HCT116 (cell line): ENCODE data around the gene SYNDIG1. TPM values are rescaled to one million over a fixed set of nuclear protein-coding genes. Genes with fewer than 3 reads are reported as not detected.

Experiments used
- ATAC-seq: fragments of 200-7000 bp; cut with Tn5 transposase; 2 replicates; pipeline ENCODE4 v1.9.1; 2020; ENCODE audit warnings: mild to moderate bottlenecking, moderate library complexity
- BruUV-seq: library from RNA; stranded (reverse); fragments of 400-500 nt; replicated peaks from 2 replicates; lab custom pipeline; 2021; lab: Mats Ljungman, UMichigan
- CTCF ChIA-PET: fragments of 300-600 bp; sonication (Branson Sonifier 250); formaldehyde crosslinking; loops from one replicate; lab custom pipeline; 2021; ENCODE audit warnings: antibody characterized with exemption; lab: Charles Lee
- POLR2A ChIA-PET: fragments of 300-600, 350-600 bp; sonication (Branson Sonifier 250); formaldehyde crosslinking; loops from one replicate; lab custom pipeline; 2021; ENCODE audit warnings: antibody characterized with exemption; lab: Charles Lee
- RAD21 ChIA-PET, 2 experiments: fragments of 300-600 bp; sonication (Branson Sonifier 250); formaldehyde crosslinking; loops; one replicate each; lab custom pipeline; 2023; ENCODE audit warnings: low total read pairs in 2 of 2; ENCODE audit not compliant: uncharacterized antibody in 2 of 2, unreplicated experiment in 2 of 2, low non-redundant PET in 1 of 2; lab: Charles Lee
- DNase-seq: peaks from one replicate; pipeline ENCODE4 v3.0.0-alpha.2; 2010; ENCODE audit warnings: low read depth, low spot score
- H2AFZ ChIP-seq: fragments of 200-600 bp; shearing (Covaris generic), sonication (generic); 2 replicates; pipeline ENCODE4 v1.6.1; 2017; ENCODE audit warnings: low read depth, mixed run types, mixed read lengths, antibody characterized with exemption, low read length; ENCODE audit not compliant: poor library complexity, severe bottlenecking
- H3K27ac ChIP-seq: 2 replicates; pipeline ENCODE4 v1.5.1; 2012; ENCODE audit warnings: low read depth, low read length
- H3K27me3 ChIP-seq: fragments of 200-600 bp; sonication (generic); 2 replicates; pipeline ENCODE4 v1.6.1; 2016; ENCODE audit warnings: mixed run types, low read length, mixed read lengths; ENCODE audit not compliant: insufficient read depth
- H3K36me3 ChIP-seq, 2 experiments: fragments of 200-500 bp in 1 of 2; fragments of 200-600 bp in 1 of 2; sonication (Bioruptor generic) in 1 of 2; sonication (generic) in 1 of 2; 2 replicates each; pipeline versions ENCODE4 v1.5.1 to v1.6.1; 2014 to 2016; ENCODE audit warnings: low read length in 2 of 2, inconsistent platforms in 1 of 2, mixed read lengths in 1 of 2, mixed run types in 1 of 2; ENCODE audit not compliant: insufficient read depth in 2 of 2, control insufficient read depth in 1 of 2
- H3K4me1 ChIP-seq, 2 experiments: fragments of 200-600 bp in 1 of 2; sonication (generic) in 1 of 2; 2 replicates each; pipeline versions ENCODE4 v1.5.1 to v1.6.1; 2012 to 2017; ENCODE audit warnings: low read length in 2 of 2, inconsistent platforms in 1 of 2, mild to moderate bottlenecking in 1 of 2, mixed read lengths in 1 of 2, mixed run types in 1 of 2, moderate library complexity in 1 of 2; ENCODE audit not compliant: insufficient read depth in 2 of 2, control insufficient read depth in 1 of 2
- H3K4me2 ChIP-seq: fragments of 200-600 bp; sonication (generic); 2 replicates; pipeline ENCODE4 v1.6.1; 2017; ENCODE audit warnings: mixed run types, low read length, mixed read lengths
- H3K4me3 ChIP-seq, 2 experiments: fragments of 200-600 bp in 1 of 2; sonication (generic) in 1 of 2; replicated peaks in 1 of 2; 2 replicates each; pipeline ENCODE4 v1.5.1; 2011 to 2016; ENCODE audit warnings: low read length in 2 of 2, control low read depth in 1 of 2, low read depth in 1 of 2, mild to moderate bottlenecking in 1 of 2, mixed read lengths in 1 of 2, mixed run types in 1 of 2
- H3K79me2 ChIP-seq: fragments of 200-600 bp; sonication (generic); 2 replicates; pipeline ENCODE4 v1.6.1; 2017; ENCODE audit warnings: mild to moderate bottlenecking, mixed run types, low read length, moderate library complexity, mixed read lengths; ENCODE audit not compliant: insufficient read depth
- H3K9ac ChIP-seq: fragments of 200-600 bp; sonication (generic); 2 replicates; pipeline ENCODE4 v1.6.1; 2016; ENCODE audit warnings: low read length, mixed read lengths
- H3K9me2 ChIP-seq: fragments of 200-600 bp; sonication (generic), shearing (Covaris generic); 2 replicates; pipeline ENCODE4 v1.6.1; 2017; ENCODE audit warnings: mixed run types, mild to moderate bottlenecking, moderate library complexity; ENCODE audit not compliant: insufficient read depth
- H3K9me3 ChIP-seq, 2 experiments: fragments of 200-500 bp in 1 of 2; fragments of 200-600 bp in 1 of 2; sonication (Bioruptor generic) in 1 of 2; sonication (generic) in 1 of 2; 2 replicates each; pipeline ENCODE4 v1.6.1; 2014 to 2017; ENCODE audit warnings: low read length in 2 of 2, mixed read lengths in 2 of 2, inconsistent platforms in 1 of 2, low read depth in 1 of 2, mild to moderate bottlenecking in 1 of 2, mixed run types in 1 of 2, moderate library complexity in 1 of 2; ENCODE audit not compliant: control insufficient read depth in 1 of 2, insufficient read depth in 1 of 2
- H4K20me1 ChIP-seq: fragments of 200-600 bp; sonication (generic), shearing (Covaris generic); 2 replicates; pipeline ENCODE4 v1.6.1; 2017; ENCODE audit warnings: mixed run types, mild to moderate bottlenecking, moderate library complexity; ENCODE audit not compliant: insufficient read depth
- CBX3 ChIP-seq: IDR thresholded peaks from 2 replicates; pipeline ENCODE4 v1.6.1; 2012; ENCODE audit warnings: low read depth
- FOSL1 ChIP-seq: IDR thresholded peaks from 2 replicates; pipeline ENCODE4 v1.6.1; 2012; ENCODE audit warnings: low read depth
- RAD21 ChIP-seq: IDR thresholded peaks from 2 replicates; pipeline ENCODE4 v1.6.1; 2012; ENCODE audit warnings: low read depth, mild to moderate bottlenecking
- SP1 ChIP-seq: IDR thresholded peaks from 2 replicates; pipeline ENCODE4 v1.6.1; 2012; ENCODE audit warnings: low read depth
- intact Hi-C: fragments of 100-400 bp; cut with micrococcal nuclease; formaldehyde crosslinking; loops from 2 replicates; pipeline ENCODE4 v1.10.0; 2022
- total RNA-seq: library from RNA; stranded (reverse); gene quantifications from one replicate; pipeline ENCODE4 v1.2.1, GENCODE V29; 2021; ENCODE audit not compliant: unreplicated experiment
- TF ChIP-seq, protein P1 (sequence below): IDR thresholded peaks from 2 replicates; pipeline ENCODE4 v1.6.1; 2011; ENCODE audit warnings: mild to moderate bottlenecking, low read length, moderate library complexity; ENCODE audit not compliant: insufficient replicate concordance; ENCODE audit errors: extremely low read depth
- TF ChIP-seq, protein P2 (sequence below): IDR thresholded peaks from 2 replicates; pipeline ENCODE4 v1.6.1; 2012
- TF ChIP-seq, protein P3 (sequence below): IDR thresholded peaks from 2 replicates; pipeline ENCODE4 v1.6.1; 2012

SYNDIG1 gene
- total RNA-seq, 1 experiment from 2014 or later: not detected

DNA sequence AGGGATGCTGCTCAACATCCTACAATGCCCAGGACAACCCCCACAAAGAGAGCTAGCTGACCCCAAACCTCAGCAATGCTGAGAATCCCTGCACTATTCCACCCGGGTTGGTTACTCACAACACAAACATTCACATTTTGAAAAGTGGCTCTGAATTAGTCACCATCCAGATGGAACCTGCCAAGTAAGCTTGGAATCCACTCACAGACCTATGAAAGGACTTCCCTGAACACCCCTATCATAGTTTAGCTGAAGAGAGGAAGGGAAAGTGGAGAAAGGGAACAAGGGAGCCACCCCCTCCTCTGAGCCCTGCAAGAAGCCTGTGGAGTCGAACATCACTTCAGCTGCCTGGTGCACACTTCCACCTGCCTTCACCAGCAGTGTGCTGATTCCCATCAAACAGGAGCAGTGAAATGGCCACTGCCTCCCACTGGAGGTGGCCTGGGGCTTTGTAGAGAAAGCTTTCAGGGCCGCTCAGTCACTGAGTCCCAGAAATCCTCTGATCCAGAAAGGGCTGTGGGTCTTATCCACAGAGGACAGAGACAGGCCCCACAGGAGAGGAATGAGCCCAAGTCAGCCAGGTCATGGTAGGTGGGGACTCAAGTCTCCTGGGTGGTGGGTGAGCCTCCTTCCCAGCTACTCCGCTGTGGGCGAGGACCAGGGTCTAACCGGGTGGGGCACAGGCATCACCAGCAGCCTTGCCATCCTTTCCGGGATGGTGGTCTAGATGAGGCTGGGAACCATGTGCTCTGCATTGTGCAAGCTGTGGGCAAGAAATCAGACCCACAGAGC lies 203.7 kb downstream of the SYNDIG1 start:
- no peaks in the 10 kb centered on the region for H3K36me3 ChIP-seq
- H3K27me3 ChIP-seq: no peaks in the 10 kb centered on the region
- no peak overlapping the region; the same call in 1 of the 2 replicates for H3K9ac ChIP-seq
- ChIA-PET RAD21 (no interaction called here), CTCF (no interaction called here), POLR2A (interaction anchor here (1.5 kb wide), 1 partner anchor 8 kb away, joined by 3 read pairs; no protein-coding TSS in a partner anchor)
- DNase-seq: no peak
- TF ChIP-seq FOSL1: 0 out of 2 replicates have a peak, but pooled peaks have one; percentile 30
- TF ChIP-seq, protein P1, sequence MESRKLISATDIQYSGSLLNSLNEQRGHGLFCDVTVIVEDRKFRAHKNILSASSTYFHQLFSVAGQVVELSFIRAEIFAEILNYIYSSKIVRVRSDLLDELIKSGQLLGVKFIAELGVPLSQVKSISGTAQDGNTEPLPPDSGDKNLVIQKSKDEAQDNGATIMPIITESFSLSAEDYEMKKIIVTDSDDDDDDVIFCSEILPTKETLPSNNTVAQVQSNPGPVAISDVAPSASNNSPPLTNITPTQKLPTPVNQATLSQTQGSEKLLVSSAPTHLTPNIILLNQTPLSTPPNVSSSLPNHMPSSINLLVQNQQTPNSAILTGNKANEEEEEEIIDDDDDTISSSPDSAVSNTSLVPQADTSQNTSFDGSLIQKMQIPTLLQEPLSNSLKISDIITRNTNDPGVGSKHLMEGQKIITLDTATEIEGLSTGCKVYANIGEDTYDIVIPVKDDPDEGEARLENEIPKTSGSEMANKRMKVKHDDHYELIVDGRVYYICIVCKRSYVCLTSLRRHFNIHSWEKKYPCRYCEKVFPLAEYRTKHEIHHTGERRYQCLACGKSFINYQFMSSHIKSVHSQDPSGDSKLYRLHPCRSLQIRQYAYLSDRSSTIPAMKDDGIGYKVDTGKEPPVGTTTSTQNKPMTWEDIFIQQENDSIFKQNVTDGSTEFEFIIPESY: no peak
- intact Hi-C loops: no loop called here
- H3K4me3 ChIP-seq: no peak overlapping the region
- H3K27ac ChIP-seq: no peak overlapping the region
- no peak overlapping the region for H2AFZ ChIP-seq
- peak overlapping the region; percentile 61 for H3K4me2 ChIP-seq
- ATAC-seq: peak; percentile 80
- no peaks in the 10 kb centered on the region for H3K9me3 ChIP-seq
- BruUV-seq: no TSS peak
- no peaks in the 10 kb centered on the region for H3K79me2 ChIP-seq
- H4K20me1 ChIP-seq: no peaks in the 10 kb centered on the region
- H3K4me1 ChIP-seq: peaks cover 3 to 21% of the 10 kb centered on the region in 2 experiments
- no peaks in the 10 kb centered on the region for H3K9me2 ChIP-seq

DNA sequence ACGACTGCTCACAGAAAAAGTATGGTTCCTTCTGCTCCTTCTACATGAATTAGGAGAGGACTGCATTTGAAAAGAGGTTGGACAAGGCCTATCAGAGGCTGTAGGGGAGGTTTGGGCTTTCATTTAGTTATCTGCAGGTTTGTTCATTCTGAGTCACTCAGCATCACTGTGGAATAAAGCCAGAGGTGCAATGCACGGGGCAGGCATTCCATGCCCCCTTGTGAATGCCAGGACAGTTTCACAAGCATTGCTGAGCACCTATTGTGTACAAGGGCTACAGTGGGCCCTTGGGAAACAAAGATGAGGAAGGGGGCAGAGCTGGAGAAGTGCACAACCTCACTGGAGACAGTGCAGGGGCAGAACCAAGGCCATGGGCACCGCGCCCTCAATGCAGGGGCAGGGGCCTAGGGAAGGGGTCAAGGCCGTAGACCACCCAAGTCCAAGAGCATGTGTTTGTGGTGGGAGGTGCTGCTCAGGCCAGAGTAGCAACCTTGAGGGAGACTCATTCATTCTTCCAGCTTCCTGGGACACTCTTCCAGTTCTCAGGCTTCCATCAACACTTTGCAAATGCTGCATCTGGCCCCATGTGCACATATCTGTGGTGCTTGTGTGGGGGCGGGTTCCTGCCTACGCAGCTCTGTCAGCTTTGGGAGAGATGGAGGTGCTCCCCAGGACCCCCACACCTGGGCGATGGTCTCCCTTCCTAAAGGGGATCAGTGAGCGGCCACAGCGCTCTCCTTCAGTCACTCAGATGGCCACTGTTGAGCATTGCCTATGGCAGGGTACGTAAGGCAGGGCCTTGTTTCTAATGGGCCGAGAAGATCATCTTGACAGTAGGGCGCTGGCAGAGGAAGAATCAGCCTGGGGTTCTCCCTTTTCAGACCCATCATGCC lies 204.5 kb downstream of the SYNDIG1 start:
- H2AFZ ChIP-seq: no peak overlapping the region
- TF ChIP-seq RAD21: no peak
- no peak for TF ChIP-seq CBX3
- TF ChIP-seq, protein P2, sequence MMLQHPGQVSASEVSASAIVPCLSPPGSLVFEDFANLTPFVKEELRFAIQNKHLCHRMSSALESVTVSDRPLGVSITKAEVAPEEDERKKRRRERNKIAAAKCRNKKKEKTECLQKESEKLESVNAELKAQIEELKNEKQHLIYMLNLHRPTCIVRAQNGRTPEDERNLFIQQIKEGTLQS: no peak
- no peak for TF ChIP-seq SP1
- no peak for TF ChIP-seq FOSL1
- TF ChIP-seq, protein P3, sequence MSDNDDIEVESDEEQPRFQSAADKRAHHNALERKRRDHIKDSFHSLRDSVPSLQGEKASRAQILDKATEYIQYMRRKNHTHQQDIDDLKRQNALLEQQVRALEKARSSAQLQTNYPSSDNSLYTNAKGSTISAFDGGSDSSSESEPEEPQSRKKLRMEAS: no peak
- TF ChIP-seq, all 23 proteins: peak for 0
- Histone ChIP-seq H3K4me2 (peak overlapping the region; percentile 61), H3K79me2 (no peaks in the 10 kb centered on the region), H3K36me3 (no peaks in the 10 kb centered on the region), H3K4me1 (peaks cover 3 to 21% of the 10 kb centered on the region in 2 experiments), H4K20me1 (no peaks in the 10 kb centered on the region), H3K27ac (no peak overlapping the region), H3K9me3 (no peaks in the 10 kb centered on the region), H3K9me2 (no peaks in the 10 kb centered on the region), H3K4me3 (no peak overlapping the region), H3K27me3 (no peaks in the 10 kb centered on the region), H3K9ac (no peak overlapping the region)
- intact Hi-C loops: no loop called here
- ChIA-PET RAD21 (no interaction called here), CTCF (no interaction called here), POLR2A (interaction anchor here (1.5 kb wide), 1 partner anchor 9 kb away, joined by 3 read pairs; no protein-coding TSS in a partner anchor)
- ATAC-seq: no peak
- no TSS peak for BruUV-seq
- DNase-seq: no peak
